GM03348 (cell line): ENCODE data around the gene DEXI.
"Not testable (repeated sequence)": the region's sequence is repeated elsewhere in the genome, so short reads cannot be mapped to it uniquely, and the experiment has no call there.

ENCODE experiments used
- DNase-seq: peaks from one replicate; pipeline ENCODE4 v3.0.0; 2012; ENCODE audit warnings: low spot score

Gene DEXI

DNA sequence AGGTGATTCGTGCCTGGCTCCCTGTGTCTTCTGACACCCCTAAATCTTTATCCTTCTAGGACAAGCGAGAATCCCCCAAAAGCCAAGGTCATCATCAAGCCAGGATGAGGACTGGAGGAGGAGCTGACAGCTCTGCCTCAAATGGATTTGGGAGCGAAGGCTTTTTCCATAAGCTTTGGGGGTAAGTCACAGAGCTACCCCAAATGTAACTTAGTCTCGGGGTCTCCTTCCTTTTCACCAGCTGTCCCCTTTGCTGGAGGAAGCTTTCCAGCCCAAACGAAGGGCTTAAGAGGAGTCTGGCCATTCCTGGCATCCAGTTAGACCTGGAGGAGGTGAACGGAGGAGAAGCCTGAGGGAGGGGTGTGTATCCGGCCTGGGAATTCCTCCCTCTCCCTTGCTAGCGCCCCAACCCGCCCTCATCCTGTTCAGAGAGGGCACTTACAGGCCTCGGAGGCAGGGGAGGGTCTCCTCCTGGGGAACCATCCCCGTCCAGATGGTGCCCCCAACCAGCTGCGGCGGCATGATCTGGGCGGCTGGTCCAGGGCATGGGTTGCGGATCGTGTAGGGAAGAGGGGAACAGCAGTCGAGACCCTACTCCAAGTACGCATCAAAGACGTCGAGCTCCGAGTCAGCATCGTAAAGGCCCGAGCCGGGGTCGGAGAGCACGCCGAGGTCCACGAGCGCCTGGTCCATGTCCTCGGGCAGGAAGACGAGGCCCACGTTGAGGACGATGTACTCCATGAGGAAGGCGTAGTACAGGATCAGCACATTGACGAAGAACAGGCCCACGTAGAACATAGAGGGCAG, 938 bp downstream of the DEXI start:
- DNase-seq: no peak

DNA sequence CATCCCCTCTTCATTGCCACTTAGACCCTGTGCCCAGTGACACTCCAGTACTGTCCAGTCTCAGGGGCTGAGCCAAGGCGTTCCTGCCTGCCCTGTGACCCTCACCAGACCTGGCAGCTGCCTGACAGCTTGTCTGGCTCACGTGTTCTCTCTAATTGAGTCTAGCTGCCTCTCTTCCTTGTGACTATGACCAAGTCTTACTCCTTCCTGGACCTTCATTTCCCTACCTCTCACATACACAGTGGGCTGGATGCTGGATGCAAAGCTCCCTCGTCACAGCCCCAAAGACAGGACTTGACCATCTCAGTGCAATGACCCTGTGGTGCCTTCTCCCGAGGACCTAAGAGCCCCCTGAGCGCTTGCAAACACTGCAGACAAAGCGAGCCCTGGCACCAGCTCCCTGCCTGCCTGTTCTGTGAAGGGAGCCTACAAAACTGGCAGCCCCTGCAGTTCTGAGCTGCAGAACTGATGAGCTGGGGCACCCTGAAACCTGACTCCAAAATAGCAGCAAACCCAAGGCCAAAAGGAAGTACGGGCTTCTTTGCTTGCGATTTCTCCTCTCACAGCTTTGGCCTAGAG, 1.7 kb downstream of the DEXI start:
- DNase-seq: no peak

- DNase-seq: no peak
These were observed 2.5 kb downstream of the DEXI start for GRCh38 chr16:10939649-10940234.

DNA sequence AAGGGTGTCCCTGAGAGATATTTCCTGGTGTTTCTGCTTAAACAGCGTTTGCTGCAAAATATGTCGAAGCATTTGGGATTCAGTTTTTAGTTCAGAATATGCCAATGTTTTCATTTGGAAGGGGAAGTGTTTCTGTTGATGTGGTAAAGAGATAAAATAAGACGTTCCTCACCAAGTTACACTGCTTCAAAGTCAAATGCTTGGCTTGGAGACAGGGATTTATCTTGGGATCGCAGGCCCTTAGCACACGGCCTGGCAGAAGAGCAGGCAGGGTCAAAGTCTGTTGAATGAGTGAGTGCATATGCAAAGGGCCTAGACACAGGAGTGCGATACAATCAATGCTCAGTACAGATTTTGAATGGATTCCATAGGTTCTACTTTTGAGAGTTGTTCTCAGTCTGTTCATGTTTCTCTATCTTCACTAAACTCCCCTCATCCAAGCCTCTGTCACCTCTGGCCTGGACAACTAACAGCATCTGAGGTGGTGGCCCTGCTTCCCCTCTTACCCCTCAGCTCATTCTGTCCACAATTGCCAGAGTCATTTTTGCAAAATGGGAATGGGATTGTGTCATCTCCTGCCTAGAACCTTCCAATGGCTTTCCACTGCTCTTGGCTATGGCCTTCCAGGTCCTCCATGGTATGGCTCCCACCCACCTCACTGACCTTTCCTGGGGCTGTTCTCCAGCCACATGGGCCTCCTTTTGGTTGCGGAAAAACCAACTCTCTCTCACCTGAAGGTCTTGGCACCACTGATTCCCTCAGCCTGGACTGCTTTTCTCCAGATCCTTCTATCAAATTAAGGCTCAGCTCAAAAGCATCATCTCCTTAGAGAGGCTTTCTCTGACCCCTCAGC, 3.2 kb downstream of the DEXI start:
- no peak for DNase-seq

- DNase-seq: no peak
These were observed 3.9 kb downstream of the DEXI start for GRCh38 chr16:10938321-10938720.

- DNase-seq: no peak
These were observed 5.0 kb downstream of the DEXI start for GRCh38 chr16:10937068-10937859.

- no peak for DNase-seq
These were observed 5.8 kb downstream of the DEXI start for GRCh38 chr16:10936272-10936984.

DNA sequence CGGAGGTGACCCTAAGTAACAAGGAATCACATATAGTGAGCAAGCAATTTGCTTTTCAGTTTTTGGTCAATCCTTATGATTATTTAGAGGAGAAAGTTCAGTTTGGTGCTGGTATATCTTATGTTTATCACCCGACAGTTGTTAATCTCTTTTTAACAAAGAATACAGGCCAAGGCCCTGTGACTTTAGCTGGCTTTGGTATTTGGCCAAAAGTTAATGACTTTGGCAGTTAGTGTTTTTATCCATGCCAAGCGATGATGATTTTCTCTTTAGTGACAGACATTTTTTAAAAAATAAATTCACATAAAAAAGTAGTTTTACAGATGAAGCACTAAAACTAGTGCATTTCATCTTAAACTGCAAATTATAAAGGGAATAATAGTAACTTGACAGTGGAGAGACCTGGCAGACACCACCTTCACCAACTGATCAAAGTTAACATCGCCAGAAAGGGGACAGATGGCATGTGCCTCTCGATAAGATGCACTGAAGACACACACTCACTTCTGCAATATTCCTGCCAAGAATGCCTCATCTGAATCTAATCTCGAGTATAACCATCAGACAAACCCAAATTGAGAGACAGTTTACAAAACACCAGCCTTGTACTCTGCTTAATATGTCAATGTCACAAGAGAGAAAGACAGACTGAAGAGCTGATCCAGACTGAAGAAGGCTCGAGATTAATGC, 6.9 kb downstream of the DEXI start:
- DNase-seq: no peak

DNA sequence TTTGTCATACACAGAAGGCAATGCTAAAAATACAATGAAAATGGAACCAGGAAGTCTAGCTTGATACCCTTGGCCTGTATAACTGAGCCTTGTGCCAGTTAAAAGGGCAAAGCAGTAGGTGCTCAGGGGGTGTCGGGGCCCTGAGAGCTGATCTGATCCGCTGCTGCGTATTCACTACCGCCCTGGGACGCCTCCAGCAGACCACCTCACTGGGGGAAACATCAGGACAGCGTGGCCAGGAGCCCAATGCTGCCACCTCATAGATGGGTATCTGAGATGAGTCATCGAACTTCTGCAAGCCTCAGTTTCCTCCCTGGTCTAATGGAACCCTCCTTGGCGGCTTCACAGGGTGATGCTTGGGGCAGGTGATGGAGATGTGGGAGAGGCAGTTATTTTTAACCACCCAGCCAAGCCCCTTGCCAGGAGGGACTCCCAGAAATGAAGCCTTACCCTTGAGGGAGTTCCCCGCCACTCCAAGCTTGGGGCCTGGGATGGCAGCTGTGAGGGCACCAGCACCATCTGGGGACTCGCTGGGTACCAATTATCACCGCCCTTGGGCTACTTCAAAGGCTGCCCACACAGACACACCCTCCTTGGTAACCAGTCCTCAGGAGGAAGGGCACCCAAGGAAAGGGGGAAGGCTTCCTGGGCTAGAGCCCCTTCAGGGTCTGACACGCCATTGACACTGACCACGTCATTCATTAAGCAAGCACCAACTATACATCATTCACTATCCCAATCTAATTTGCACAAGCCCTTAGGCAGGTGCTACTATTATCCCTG, 7.8 kb downstream of the DEXI start:
- DNase-seq: no peak

GRCh38 chr16:10933865-10934264, 8.4 kb downstream of the DEXI start:
- no peak for DNase-seq

DNA sequence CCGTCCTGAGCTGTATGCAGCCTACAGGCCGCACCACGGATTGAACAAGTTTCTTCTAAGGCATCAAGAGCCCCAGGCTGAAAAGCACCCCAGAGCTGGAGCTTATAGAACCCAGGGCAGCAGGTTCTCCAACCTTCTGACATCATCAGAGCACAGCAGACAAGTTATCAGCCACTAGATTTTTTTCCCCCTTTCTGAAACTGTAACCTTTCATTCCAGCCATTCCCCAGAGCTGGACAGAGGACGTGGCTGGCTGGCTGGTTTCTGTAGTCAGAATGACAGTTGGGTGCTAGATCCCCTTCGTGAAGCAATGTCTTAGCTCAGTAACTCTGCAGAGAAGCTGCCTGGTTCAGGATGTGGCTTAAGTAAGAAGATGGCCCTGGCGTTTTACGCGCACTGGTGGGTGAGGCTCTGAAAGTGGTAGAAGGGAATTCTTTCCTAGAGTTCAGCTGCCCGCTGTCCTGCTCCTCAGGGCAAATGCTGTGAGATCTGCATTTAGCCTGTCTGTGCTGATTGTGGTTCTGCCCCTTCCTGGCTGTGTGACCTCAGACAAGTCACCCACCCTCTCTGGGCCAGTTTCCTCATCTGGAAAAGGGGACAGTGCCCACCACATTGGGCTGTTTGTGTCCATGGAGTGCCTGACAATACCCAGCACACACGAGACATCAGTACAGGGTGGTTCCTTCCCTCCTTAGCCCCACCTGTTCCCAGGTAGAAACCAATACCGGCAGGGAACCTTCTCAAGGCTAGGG, 9.1 kb downstream of the DEXI start:
- DNase-seq: no peak

GRCh38 chr16:10931977-10932632, 10.2 kb downstream of the DEXI start:
- no peak for DNase-seq

- DNase-seq: no peak
These were observed 11.1 kb downstream of the DEXI start for GRCh38 chr16:10931134-10931533.

DNA sequence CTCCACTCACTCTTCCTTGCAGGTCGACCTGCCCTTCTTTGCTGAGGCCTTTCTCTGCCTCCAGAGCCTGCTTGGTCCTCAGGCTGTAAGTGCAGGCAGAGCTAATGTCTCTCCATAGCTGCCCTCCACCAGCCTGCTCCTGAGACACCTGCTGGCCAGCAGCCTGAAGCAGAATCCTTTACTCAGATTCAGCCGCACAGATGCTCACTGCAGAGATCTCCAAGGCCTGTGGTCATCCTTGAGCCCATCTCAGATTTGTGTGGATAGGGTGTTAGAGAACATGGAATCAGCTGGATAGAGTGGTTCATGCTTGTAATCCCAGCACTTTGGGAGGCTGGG, 11.5 kb downstream of the DEXI start:
- DNase-seq: no peak

- DNase-seq: no peak
These were observed 12.2 kb downstream of the DEXI start for GRCh38 chr16:10929853-10930754.

DNA sequence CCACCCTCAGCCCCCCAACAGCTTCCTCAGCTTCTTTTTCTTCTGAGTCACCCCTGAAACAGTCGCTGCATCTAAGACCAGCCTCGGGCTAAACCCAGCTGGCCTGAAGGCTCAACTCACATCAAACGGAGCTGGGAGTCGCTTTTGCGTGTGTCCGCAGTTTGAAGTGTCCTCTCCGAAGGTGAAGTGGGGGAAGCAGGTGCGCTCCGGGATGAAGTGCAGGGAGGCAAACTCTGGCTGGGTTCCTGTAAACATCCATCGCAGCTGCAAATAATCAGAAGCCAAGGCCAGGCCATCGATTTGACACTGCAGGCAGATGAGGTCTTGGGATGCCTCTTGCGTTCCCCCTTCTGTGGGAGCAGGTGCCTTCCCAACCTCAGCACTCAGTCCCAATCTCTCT, 13.2 kb downstream of the DEXI start:
- DNase-seq: not testable (repeated sequence)

GRCh38 chr16:10927497-10928112, 14.7 kb downstream of the DEXI start:
- DNase-seq: no peak
